ENCODE measurements around the gene OSER1. TPM values are rescaled to one million over a fixed set of nuclear protein-coding genes. Genes with fewer than 3 reads are reported as not detected.

OSER1 gene
- total and polyA plus RNA-seq, 2 of the 8 experiments (the other 6 are each of a cell fraction or from before 2014, with no cell fraction given) = 24.5 to 31.8 TPM

GRCh38 chr20:44187772-44188709 is 22.5 kb downstream of the OSER1 start:
- WGBS, 2 experiments (ENCODE audit: extremely low coverage in 1 of 2, insufficient coverage in 1 of 2, insufficient read length in 1 of 2, insufficient replicate concordance in 2 of 2, low coverage in 1 of 2, low lambda C conversion rate in 2 of 2, missing lambda C conversion rate in 1 of 2) = 52% methylated on average over 7 of the region's 8 CpGs; no CpG with 5 or more reads in 1 of the 2 experiments
- Histone ChIP-seq H3K27me3 (replicated peaks in 1 of 4; ENCODE audit: control insufficient read depth in 3 of 4, extremely low read depth in 1 of 4, insufficient read depth in 3 of 4, low read length in 3 of 4) (peaks cover 0 to 4% (median 1%) of the 10 kb centered on the region in 4 experiments; a peak in 2 of 7 replicates), H4K5ac (ENCODE audit: insufficient read length, low read depth, low read length) (no peak overlapping the region), H3K9ac (replicated peaks in 1 of 4; ENCODE audit: extremely low read depth in 1 of 4, low read depth in 3 of 4, low read length in 3 of 4) (no peak overlapping the region), H3K18ac (ENCODE audit: extremely low read depth, low read length) (peak overlapping the region; percentile 83), H4K8ac (ENCODE audit: extremely low read depth, insufficient read depth, low read length) (no peak overlapping the region), H2BK120ac (replicated peaks; ENCODE audit: low read depth, low read length) (no peak overlapping the region), H3K4me3 (ENCODE audit: extremely low read depth in 1 of 4, insufficient read depth in 2 of 4, low read depth in 3 of 4, low read length in 4 of 4) (peak overlapping the region; percentile 27 to 66 (median 46); a peak in 5 of 8 replicates), H3K4me2 (ENCODE audit: insufficient read depth in 1 of 2, low read depth in 2 of 2, low read length in 2 of 2) (peak overlapping the region; percentile 73 to 82), H2BK20ac (ENCODE audit: low read length) (0 out of 2 replicates have a peak overlapping the region, but pooled peaks have one; percentile 61), H2AFZ (ENCODE audit: low read length) (peak overlapping the region; percentile 70; the same call in 1 of the 2 replicates), H3K14ac (ENCODE audit: insufficient read length) (no peak overlapping the region), H3K23me2 (ENCODE audit: low read depth, low read length) (peaks cover 21% of the 10 kb centered on the region), H3K36me3 (ENCODE audit: control insufficient read depth in 2 of 4, insufficient read depth in 4 of 4, low read length in 3 of 4) (no peaks in the 10 kb centered on the region), H3K27ac (ENCODE audit: low read depth, low read length) (no peak overlapping the region), H3K4me1 (replicated peaks in 1 of 4; ENCODE audit: control insufficient read depth in 3 of 4, insufficient read depth in 4 of 4, low read length in 3 of 4) (peaks cover 0 to 13% (median 6%) of the 10 kb centered on the region in 4 experiments; a peak in 5 of 7 replicates), H4K91ac (replicated peaks; ENCODE audit: insufficient read length, low read length) (peak overlapping the region; percentile 52), H3K56ac (replicated peaks; ENCODE audit: insufficient read length, low read depth, low read length) (peak overlapping the region; percentile 95), H3K79me2 (ENCODE audit: control insufficient read depth in 1 of 2, insufficient read depth in 2 of 2, low read length in 2 of 2) (no peaks in the 10 kb centered on the region), H2AK5ac (ENCODE audit: low read depth, low read length) (peak overlapping the region; percentile 44; the same call in 1 of the 2 replicates), H4K20me1 (replicated peaks in 1 of 2; ENCODE audit: control insufficient read depth in 1 of 2, insufficient read depth in 2 of 2, low read length in 2 of 2) (peaks cover 0 to 2% of the 10 kb centered on the region in 2 experiments), H3K79me1 (ENCODE audit: low read depth, low read length) (no peaks in the 10 kb centered on the region), H2BK15ac (ENCODE audit: low read length) (peak overlapping the region; percentile 77; the same call in 1 of the 2 replicates), H3K9me3 (ENCODE audit: insufficient read depth in 2 of 2, low read depth in 1 of 2, low read length in 1 of 2) (no peaks in the 10 kb centered on the region), H3K23ac (ENCODE audit: insufficient read length) (no peak overlapping the region), H2BK12ac (ENCODE audit: low read depth, low read length) (peak overlapping the region; percentile 91), H3K4ac (replicated peaks; ENCODE audit: insufficient read length, low read depth, low read length) (no peak overlapping the region), H2BK5ac (ENCODE audit: low read depth, low read length) (peak overlapping the region; percentile 57; the same call in 1 of the 2 replicates)
- ChIA-PET CTCF (ENCODE audit: partially characterized antibody) (interaction anchor here (0.5 to 17.7 kb wide), 17 partner anchors 10 to 1778 kb away, joined by 3 to 512 read pairs (median 5); no protein-coding TSS in a partner anchor), POLR2A (ENCODE audit: partially characterized antibody) (interaction anchor here (0.8 to 1.7 kb wide), 9 partner anchors 17 to 76 kb away, joined by 3 to 13 read pairs (median 4); partner anchors contain the start of gene OSER1)
- FAIRE-seq = no peak
- DNase-seq (ENCODE audit: low read depth in 1 of 2, low spot score in 2 of 2) = peak in 1 of 2 experiments; percentile 19
- no peak for TF ChIP-seq RNF2 (IDR thresholded peaks at IDR 0.05; ENCODE audit: borderline replicate concordance, low read depth, low read length, missing control alignments, poor library complexity, severe bottlenecking)
- no peak for TF ChIP-seq CBX8 (IDR thresholded peaks at IDR 0.05; ENCODE audit: borderline replicate concordance, low read depth, low read length)
- TF ChIP-seq SP4 (IDR thresholded peaks at IDR 0.05; ENCODE audit: low read length) = no peak
- peak; percentile 23 for TF ChIP-seq SAP30 (IDR thresholded peaks at IDR 0.05; ENCODE audit: insufficient read depth, insufficient replicate concordance, low read length)
- TF ChIP-seq TEAD4 (IDR thresholded peaks at IDR 0.05; ENCODE audit: low read depth, low read length) = no peak
- no peak for TF ChIP-seq USF2 (IDR thresholded peaks at IDR 0.05; ENCODE audit: low read length)
- TF ChIP-seq TCF12 (IDR thresholded peaks at IDR 0.05; ENCODE audit: low read depth, low read length) = no peak
- no peak for TF ChIP-seq RXRA (IDR thresholded peaks at IDR 0.05; ENCODE audit: insufficient read depth, low read depth, low read length)
- TF ChIP-seq NRF1 (IDR thresholded peaks at IDR 0.05; ENCODE audit: low read depth, low read length) = no peak
